ENCODE data around the gene HOXB8. TPM values are rescaled to one million over a fixed set of nuclear protein-coding genes. Genes with fewer than 3 reads are reported as not detected.

Gene HOXB8
- total RNA-seq, 1 donor from 2014 or later = not detected

DNA sequence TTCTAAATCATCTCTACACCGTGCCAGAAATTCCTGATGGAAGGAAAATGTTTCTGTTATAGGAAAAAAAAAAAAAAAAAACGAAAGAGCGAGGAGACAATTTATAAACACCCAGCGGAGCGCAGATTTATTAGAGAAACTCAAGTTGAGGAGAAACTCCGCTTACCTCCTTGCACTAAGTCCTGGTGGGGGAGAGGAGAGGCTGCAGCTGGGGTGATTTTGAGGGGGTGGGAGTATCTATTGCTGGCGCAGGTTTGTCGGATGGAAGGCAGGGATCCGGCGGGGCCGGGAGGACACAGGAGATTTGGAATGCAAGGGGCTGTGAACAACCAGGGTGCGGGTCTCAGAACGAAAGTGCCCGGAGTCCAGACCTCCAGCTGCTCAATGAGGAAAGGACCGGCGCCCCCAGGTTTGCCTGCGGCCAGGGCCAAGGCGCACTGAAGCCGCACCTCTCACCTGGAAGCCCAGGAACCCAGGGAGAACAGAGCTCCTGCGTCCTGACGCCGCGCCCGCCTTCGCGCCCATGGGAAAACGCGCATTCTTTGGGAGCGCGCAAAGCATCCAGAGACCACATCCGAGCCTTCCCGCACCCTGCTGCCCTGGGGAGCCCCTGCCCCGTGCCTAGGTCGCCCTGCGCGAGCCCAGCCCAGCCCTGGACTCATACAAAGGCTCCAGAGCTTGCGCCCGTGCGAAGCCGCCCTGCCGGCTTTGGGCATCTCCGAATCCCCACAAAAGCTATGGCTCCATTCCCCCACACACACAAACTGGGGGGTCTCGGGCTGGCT is 2.6 kb upstream of the HOXB8 start:
- peaks cover 8% of the 10 kb centered on the region for H3K9me3 ChIP-seq (ENCODE audit: insufficient read depth, low read depth, low read length)
- no peak overlapping the region for H3K4me3 ChIP-seq (ENCODE audit: insufficient read depth, low read depth, low read length)
- DNase-seq (ENCODE audit: low read depth) (no peak), FAIRE-seq (no peak)
- peaks cover 91% of the 10 kb centered on the region for H3K27me3 ChIP-seq (ENCODE audit: insufficient read depth, low read length)
- Mint-ChIP-seq H3K36me3 (ENCODE audit: low read depth, unreplicated experiment) (peaks cover 4% of the 10 kb centered on the region), H3K27me3 (ENCODE audit: low read depth, unreplicated experiment) (peaks cover 88% of the 10 kb centered on the region), H3K4me1 (ENCODE audit: low read depth, unreplicated experiment) (peaks cover 2% of the 10 kb centered on the region), H3K4me3 (ENCODE audit: unreplicated experiment) (no peak overlapping the region), H3K9me3 (ENCODE audit: unreplicated experiment) (peaks cover 28% of the 10 kb centered on the region), H3K27ac (ENCODE audit: unreplicated experiment) (peak overlapping the region; percentile 34)
- H3K79me2 ChIP-seq (ENCODE audit: insufficient read depth, low read length) = no peaks in the 10 kb centered on the region
- H3K4me2 ChIP-seq (ENCODE audit: low read length) = no peak overlapping the region
- no peak overlapping the region for H3K9ac ChIP-seq (ENCODE audit: low read length)
- no peak overlapping the region for H3K27ac ChIP-seq (ENCODE audit: low read depth, low read length)
- H4K20me1 ChIP-seq (ENCODE audit: insufficient read depth, low read length) = peaks cover 36% of the 10 kb centered on the region
- H2AFZ ChIP-seq (ENCODE audit: low read depth, low read length) = no peak overlapping the region
- H3K4me1 ChIP-seq (ENCODE audit: insufficient read depth, low read length) = peaks cover 2% of the 10 kb centered on the region
- H3K36me3 ChIP-seq (ENCODE audit: insufficient read depth, low read length) = no peaks in the 10 kb centered on the region
- TF ChIP-seq EZH2 (IDR thresholded peaks at IDR 0.05; ENCODE audit: insufficient read depth, low read length) = peak; percentile 95
- TF ChIP-seq, protein P1, sequence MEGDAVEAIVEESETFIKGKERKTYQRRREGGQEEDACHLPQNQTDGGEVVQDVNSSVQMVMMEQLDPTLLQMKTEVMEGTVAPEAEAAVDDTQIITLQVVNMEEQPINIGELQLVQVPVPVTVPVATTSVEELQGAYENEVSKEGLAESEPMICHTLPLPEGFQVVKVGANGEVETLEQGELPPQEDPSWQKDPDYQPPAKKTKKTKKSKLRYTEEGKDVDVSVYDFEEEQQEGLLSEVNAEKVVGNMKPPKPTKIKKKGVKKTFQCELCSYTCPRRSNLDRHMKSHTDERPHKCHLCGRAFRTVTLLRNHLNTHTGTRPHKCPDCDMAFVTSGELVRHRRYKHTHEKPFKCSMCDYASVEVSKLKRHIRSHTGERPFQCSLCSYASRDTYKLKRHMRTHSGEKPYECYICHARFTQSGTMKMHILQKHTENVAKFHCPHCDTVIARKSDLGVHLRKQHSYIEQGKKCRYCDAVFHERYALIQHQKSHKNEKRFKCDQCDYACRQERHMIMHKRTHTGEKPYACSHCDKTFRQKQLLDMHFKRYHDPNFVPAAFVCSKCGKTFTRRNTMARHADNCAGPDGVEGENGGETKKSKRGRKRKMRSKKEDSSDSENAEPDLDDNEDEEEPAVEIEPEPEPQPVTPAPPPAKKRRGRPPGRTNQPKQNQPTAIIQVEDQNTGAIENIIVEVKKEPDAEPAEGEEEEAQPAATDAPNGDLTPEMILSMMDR (IDR thresholded peaks at IDR 0.05; ENCODE audit: insufficient read depth, low read depth, low read length) = no peak

DNA sequence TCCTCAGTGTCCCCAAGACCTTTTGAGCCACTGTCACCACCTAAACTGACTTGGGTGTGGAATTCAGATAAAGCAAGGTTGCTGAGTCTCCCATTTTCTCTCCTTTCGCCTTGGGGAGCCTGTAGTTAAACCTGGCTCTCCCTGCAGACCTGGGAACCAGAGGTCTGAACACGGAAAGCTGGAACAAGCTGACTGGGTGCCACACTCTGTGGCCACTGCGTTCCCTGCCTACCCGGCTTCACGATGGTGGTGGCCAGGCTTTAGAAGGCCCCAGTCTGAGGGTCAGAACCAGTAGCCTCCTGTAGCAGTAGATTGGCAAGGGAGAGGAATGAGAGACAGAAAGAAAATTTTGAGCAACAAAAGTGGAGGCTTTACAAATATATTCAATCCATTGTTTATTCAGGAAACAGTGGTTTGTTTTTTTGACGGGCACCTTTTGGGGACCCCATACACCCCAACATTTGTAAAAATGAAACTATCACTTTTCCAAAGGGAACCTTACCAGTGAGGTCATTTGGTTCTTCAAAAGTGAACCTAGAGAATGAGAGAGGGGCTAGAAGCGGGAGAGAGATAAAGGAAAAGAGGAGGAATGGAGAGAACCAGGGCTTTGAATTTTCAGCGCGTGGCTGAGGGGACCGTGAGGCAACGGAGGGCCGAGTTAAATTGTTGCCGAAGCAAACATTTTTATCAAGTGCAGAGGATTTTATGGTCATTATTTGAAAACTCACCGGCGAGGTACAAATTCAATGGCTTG is 1.8 kb upstream of the HOXB8 start:
- FAIRE-seq (no peak), DNase-seq (ENCODE audit: low read depth) (no peak)
- peaks cover 86% of the 10 kb centered on the region for H3K27me3 Mint-ChIP-seq (ENCODE audit: low read depth, unreplicated experiment)
- no peak overlapping the region for H2AFZ ChIP-seq (ENCODE audit: low read depth, low read length)
- H3K4me3 ChIP-seq (ENCODE audit: insufficient read depth, low read depth, low read length) = no peak overlapping the region
- H3K4me1 Mint-ChIP-seq (ENCODE audit: low read depth, unreplicated experiment) = peaks cover 2% of the 10 kb centered on the region
- H3K9me3 ChIP-seq (ENCODE audit: insufficient read depth, low read depth, low read length) = peaks cover 6% of the 10 kb centered on the region
- H3K27ac ChIP-seq (ENCODE audit: low read depth, low read length) = no peak overlapping the region
- H3K27me3 ChIP-seq (ENCODE audit: insufficient read depth, low read length) = peaks cover 88% of the 10 kb centered on the region
- TF ChIP-seq, protein P1 (IDR thresholded peaks at IDR 0.05; ENCODE audit: insufficient read depth, low read depth, low read length) = no peak
- TF ChIP-seq EZH2 (IDR thresholded peaks at IDR 0.05; ENCODE audit: insufficient read depth, low read length) = no peak
- peaks cover 2% of the 10 kb centered on the region for H3K4me1 ChIP-seq (ENCODE audit: insufficient read depth, low read length)
- no peak overlapping the region for H3K4me2 ChIP-seq (ENCODE audit: low read length)
- no peaks in the 10 kb centered on the region for H3K36me3 ChIP-seq (ENCODE audit: insufficient read depth, low read length)
- no peaks in the 10 kb centered on the region for H3K79me2 ChIP-seq (ENCODE audit: insufficient read depth, low read length)
- H3K9me3 Mint-ChIP-seq (ENCODE audit: unreplicated experiment) = peaks cover 26% of the 10 kb centered on the region
- peaks cover 35% of the 10 kb centered on the region for H4K20me1 ChIP-seq (ENCODE audit: insufficient read depth, low read length)
- H3K4me3 Mint-ChIP-seq (ENCODE audit: unreplicated experiment) = no peak overlapping the region
- H3K9ac ChIP-seq (ENCODE audit: low read length) = no peak overlapping the region
- H3K36me3 Mint-ChIP-seq (ENCODE audit: low read depth, unreplicated experiment) = peaks cover 4% of the 10 kb centered on the region
- peak overlapping the region; percentile 34 for H3K27ac Mint-ChIP-seq (ENCODE audit: unreplicated experiment)

Measured in astrocyte (in vitro differentiated cells and primary cell).